Lower leg skin (tissue), 3 donors: ENCODE measurements around the gene ANK3.

Experiments used
- CTCF ChIP-seq, 3 donors: fragments of 450-650 bp; IDR thresholded peaks; one replicate each; pipeline ENCODE4 v1.5.1; 2016; ENCODE audit warnings: antibody characterized with exemption in 3 of 3, mild to moderate bottlenecking in 3 of 3, moderate library complexity in 2 of 3
- POLR2A ChIP-seq, 2 donors: fragments of 450-650 bp; IDR thresholded peaks; one replicate each; pipeline ENCODE4 v1.6.1; 2016 to 2017; ENCODE audit warnings: antibody characterized with exemption in 2 of 2, mild to moderate bottlenecking in 1 of 2, moderate library complexity in 1 of 2

DNA sequence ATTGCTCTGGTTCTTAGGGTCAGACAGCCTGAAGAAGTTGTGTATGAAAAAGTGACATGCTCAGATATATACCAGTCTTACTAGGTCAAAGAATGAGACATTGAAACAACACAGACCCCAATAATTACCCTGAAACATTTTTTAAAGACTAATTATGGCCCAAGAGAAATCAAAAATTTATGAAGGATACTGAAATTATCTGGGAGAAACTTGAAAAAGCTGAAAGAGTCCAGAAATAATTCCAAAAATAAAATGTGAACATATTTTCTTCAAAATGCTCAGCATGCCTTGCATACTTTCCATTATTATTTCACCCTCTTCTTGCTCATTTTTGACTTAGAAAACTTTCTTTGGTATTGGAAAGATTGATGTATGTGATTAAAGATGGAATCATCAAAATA lies 284.4 kb downstream of the ANK3 start:
- no peak for TF ChIP-seq POLR2A (IDR thresholded peaks at IDR 0.05)
- TF ChIP-seq CTCF (IDR thresholded peaks at IDR 0.05) = no peak
